ENCODE data around the gene LPP.
A peak's percentile ranks its signal among the peaks of the same experiment; 100 is the strongest.
"Not testable (repeated sequence)": the region's sequence is repeated elsewhere in the genome, so short reads cannot be mapped to it uniquely, and the experiment has no call there.

LPP gene

GRCh38 chr3:188617270-188617669 is 463.3 kb downstream of the LPP start:
- DNase-seq = no peak

DNA sequence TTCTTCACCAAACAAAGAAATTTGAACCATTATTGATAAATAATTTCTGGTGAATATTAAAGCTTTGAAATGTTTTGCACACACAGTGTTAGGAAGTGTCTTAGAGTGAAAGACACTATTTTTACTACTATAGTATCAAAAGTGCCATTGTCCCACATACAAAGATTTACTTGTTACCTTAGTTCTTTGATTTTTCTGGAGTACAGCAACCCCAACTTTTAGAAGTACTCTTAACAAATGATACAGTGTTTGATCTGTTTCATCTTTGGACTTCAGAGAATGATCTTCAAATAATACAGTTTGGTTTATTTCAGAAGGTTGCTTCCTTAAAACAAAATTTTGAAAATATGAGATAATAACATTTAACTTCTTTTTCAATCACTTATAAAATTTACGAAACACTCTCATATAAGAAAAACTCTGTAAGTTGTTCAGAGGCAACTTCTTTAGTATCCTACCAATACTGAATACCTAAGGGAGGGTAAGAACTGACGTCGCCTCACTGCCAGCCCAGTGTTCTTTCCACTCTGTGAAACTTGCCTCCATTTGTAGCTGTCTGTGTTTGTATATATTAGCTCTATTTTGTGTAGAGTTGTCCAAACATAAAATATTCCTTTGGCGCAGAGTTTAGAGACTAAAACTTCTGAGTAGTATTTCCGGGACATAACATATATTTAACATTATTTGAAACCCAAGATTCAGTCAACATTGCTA is 464.2 kb downstream of the LPP start:
- DNase-seq = no peak

DNA sequence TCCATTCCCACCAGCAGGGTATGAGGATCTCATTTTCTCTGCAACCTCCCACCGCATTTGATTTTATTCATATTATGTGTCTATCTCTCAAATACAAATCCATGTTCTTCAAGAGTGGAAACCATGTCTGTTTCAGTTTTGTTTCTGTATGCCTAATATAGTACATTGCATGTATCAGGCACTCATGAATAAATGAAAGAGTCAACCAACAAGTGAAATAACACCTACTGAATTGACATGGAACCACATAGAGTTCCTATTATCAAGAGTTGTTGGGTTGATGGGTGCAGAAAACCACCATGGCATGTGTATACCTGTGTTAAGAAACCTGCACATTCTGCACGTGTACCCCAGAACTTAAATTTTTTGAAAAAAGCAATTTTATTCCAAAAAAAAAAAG is 466.8 kb downstream of the LPP start:
- no peak for DNase-seq

- no peak for DNase-seq
These were observed 470.4 kb downstream of the LPP start for GRCh38 chr3:188624384-188624783.

DNA sequence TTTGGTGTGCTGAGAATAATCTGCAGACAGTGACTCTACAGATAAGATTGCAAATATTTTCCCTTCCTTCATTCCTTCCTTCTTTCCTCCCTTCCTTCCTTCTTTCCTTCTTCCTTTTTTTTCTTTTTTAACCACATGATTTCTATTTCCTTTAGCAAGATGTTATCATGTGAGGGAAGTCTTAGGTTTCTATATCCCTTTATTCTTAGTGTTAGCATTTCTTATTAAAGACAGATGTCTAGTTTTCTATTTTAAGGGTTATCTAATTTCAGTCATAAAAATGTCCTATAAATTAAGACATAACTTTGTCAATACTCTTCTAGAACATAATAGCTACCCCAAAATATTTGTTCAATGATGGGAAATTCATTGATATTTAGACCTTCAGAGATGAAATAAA is 470.9 kb downstream of the LPP start:
- no peak for DNase-seq

- no peak for DNase-seq
These were observed 473.7 kb downstream of the LPP start for GRCh38 chr3:188627652-188628051.

DNA sequence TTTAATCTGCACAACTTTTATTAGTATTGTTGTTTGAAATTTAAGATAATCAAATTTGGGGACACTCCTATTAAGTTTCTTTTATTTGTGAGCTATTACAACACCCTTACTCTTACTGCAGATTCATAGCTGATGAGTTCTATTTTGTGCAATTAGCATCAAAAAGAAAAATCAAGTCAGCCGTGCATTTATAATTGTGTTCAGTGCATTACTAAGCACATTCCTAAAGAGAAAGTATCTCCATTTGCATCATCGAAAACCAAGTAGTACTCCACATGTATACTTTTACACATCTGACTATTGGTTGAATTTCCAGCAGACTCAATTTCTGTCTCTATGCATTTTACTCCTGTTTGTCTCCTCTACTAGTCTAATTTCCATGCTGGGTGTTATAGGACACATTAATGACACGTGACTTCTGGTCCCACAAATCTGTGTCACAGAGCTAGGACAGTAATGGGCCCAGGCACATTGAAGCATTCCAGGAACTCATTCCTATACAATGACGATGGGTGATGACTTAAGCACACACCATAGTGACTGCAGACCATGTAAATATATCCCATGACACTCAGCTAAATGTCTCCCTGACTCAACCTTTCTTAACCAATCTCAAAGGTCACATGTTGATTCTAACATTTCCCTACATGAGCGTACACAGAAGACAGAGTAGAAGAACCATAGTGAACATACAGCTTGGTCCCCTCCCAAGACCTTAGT is 477.5 kb downstream of the LPP start:
- peak; percentile 11 for DNase-seq

DNA sequence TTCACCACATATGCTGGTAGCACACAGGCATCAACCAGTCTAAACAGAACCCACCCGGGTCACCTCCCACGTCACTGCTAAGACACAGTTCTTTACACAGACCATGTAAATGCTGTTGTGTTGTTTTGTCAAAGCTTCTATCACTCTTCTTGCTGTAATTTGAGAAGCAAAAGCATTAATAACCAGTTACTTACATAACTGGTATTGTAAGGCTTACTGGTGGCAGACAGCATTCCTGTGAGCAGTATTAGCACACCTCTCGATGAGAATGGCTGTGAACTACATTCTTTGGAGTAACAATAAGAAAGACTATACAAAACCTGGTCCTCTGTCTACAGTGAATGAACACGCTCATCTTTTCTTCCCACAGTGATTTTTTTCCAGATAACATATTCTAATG is 479.2 kb downstream of the LPP start:
- DNase-seq = no peak

DNA sequence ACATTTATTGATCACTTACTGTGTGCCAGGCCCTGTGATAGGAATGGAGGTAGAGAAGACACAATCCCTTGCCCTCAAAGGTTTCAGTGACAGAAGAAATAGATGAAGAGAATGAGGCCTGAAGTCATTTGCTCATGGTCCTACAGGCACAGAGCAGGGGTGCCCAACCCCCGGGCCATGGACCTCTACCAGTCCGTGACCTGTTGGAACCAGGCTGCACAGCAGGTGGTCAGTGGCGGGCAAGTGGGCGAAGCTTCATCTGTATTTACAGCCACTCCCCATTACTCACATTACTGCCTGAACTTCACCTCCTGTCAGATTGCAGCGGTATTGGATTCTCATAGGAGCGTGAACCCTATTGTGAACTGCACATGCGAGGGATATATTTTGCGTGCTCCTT is 480.3 kb downstream of the LPP start:
- DNase-seq = no peak

DNA sequence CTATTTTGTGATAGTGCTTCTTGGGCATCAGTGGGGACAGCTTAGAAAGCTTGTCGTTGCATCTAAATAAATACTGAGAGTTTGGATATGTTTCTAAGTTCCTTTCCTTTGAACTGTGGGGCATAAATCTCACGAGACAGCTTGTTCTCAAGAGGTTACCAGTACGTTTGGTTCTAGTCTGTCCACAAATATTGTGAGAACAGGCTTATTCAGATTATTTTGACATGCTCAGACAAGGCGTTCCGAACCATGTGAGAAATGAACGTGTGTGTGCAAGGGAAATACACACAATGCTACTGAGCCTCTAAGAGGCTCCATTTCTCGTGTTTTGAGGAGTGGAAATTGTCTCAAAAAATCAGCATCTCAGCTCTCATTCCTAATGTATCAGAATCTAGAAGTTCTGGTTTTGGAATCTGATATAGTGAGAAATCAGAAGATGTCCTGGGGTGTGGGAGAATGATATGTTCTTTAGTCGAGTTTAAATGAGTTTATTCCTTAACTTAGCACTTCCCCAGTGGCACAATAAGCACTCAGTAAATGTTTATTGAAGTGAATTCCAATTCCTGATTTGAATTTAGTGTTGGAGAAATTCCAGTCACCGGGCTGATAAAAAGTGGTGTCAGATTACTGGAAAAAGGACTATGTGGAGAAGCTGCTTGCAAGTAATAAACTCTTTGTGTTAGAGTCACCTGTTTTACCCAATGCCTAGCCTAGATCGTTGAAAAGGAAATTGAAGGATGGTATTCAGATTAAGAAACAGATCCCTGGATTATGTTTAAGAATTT is 481.5 kb downstream of the LPP start:
- DNase-seq = no peak

DNA sequence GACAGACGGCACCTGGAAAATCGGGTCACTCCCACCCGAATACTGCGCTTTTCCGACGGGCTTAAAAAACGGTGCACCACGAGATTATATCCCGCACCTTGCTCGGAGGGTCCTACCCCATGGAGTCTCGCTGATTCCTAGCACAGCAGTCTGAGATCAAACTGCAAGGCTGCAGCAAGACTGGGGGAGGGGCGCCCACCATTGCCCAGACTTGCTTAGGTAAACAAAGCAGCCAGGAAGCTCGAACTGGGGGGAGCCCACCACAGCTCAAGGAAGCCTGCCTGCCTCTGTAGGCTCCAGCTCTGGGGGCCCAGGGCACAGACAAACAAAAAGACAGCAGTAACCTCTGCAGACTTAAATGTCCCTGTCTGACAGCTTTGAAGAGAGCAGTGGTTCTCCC is 482.3 kb downstream of the LPP start:
- not testable (repeated sequence) for DNase-seq

- DNase-seq = no peak
These were observed 487.1 kb downstream of the LPP start for GRCh38 chr3:188641076-188641475.

DNA sequence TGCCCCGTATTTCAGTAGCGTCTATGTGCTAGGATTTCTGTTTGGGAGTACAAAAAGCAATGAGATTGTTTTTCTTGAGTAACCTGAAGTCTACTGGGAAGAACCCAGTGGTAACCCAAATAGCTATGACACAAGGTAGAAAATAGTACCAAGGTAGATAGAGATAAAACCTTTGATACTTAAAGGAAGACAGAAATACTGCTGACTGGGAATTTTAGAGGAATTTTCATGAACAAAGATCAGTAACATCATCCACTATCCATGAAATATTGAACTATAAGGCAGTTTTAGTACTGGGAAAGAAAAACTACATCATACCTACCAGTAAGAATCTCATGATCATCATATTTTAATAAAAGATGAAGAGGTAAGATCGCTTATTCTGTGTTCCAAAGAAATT is 489.8 kb downstream of the LPP start:
- DNase-seq = no peak

DNA sequence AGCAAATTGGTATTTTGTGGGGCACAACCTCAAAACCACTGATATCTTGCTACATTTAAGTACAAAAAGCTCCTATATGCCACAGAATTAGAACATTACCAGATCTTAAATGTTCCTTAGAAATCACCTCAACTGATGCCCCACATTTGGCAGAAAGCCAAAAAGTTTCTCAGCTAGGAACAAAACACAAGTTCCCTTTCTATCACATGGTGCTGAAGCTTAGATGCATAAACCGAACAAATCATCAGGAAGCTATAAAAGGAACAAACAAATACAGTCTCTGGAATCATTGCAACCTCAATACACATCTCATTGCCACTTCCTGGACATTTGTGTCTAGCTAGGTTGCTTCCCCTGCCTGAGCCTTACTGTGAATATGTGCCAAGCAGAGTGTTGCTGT is 492.6 kb downstream of the LPP start:
- peak; percentile 16 for DNase-seq

GRCh38 chr3:188647237-188647636 is 493.3 kb downstream of the LPP start:
- DNase-seq = no peak

- no peak for DNase-seq
These were observed 495.6 kb downstream of the LPP start for GRCh38 chr3:188649521-188649920.

GRCh38 chr3:188656196-188656982 is 502.4 kb downstream of the LPP start:
- DNase-seq = no peak

- DNase-seq = no peak
These were observed 504.6 kb downstream of the LPP start for GRCh38 chr3:188658606-188659005.

- no peak for DNase-seq
These were observed 505.6 kb downstream of the LPP start for GRCh38 chr3:188659449-188660090.

DNA sequence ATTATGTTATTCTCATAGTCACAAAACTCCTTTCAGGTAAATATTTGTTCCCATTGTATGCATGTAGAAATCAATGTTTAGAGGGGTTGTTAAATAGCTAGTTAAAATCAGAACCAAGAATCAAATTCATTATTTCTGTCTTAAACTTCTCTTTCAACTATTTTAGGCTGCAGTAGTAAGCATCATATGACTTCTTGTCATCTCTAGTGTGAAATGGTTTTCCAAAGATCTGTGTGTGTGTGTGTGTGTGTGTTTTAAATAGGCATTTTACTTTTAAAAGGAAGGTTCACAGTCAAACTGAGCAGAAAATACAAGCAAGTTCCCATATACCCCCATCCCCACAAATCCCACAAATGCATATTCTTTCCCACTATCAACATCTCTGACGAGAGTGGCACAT is 506.5 kb downstream of the LPP start:
- no peak for DNase-seq

DNA sequence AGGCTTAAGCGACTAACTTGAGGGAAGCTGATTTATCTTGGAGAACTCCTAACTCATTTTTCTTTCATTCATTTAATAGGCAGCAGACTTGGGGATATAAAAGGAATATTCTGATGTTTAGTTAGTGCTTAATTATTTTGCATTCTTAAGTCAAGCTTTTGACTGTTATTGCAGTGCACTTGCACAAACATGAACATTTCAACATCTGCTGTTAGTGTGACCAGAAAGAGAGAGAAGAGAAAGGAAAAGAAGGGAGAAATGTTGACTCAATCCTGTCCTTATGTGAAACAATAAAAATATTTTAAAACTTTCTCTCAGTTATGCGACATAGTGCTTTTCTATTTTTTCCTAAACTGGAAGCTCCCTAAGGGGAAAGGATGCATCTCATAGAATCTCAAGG is 507.8 kb downstream of the LPP start:
- no peak for DNase-seq

DNA sequence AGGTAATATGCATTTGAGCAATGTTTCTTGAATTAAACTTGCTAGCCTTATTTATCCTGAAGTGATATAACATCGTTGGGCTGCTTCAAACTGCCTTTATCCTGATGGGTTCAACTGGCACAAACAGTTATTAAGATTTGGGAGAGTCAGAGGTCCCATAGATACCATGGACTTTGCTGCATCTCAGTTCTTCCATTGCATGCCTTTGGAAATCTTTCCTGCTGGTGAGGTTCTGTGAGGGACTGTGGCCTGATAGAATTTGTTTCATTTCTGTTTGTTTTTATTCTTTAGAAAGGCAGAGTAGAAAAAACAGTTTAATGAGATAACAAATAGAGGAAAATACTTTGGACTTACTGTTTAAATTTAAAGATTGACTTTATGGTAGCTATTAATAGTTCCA is 508.3 kb downstream of the LPP start:
- no peak for DNase-seq

- DNase-seq = no peak
These were observed 508.8 kb downstream of the LPP start for GRCh38 chr3:188662795-188663194.
